ENCODE data around the gene PNMA6A. TPM values are rescaled to one million over a fixed set of nuclear protein-coding genes. Genes with fewer than 3 reads are reported as not detected.
"Not testable (repeated sequence)": the region's sequence is repeated elsewhere in the genome, so short reads cannot be mapped to it uniquely, and the experiment has no call there.

Gene PNMA6A
- total RNA-seq, 4 donors from 2014 or later, result 0.19 to 1.3 TPM; not detected in 2

DNA sequence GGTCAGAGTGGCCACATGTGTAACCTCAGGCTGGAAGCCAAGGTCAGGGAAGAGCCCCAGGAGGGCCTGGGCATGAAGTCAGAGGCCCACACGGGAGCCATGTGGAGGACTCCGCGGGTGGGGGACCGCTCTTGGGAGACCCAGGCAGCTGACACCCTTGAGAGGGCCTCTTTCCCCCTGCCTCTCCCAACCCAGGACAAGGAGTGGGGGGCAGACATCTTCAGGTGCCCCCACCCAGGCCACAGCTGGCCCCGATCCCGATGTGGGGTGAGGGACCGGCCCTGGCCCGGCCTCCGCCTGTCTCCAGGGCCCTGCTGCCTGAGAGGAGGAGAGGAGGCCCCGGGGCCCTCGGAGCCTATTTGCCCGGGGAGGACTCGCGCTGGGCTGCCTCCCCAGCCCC, 3.1 kb downstream of the PNMA6A start:
- Histone ChIP-seq H3K4me3 (no peak overlapping the region), H3K4me1 (no peaks in the 10 kb centered on the region), H3K27me3 (no peaks in the 10 kb centered on the region), H3K9me3 (no peaks in the 10 kb centered on the region), H3K27ac (no peak overlapping the region), H3K36me3 (no peaks in the 10 kb centered on the region)
- intact Hi-C loops (cut with DNase I), result no loop called here
- no peak for TF ChIP-seq POLR2A (IDR thresholded peaks at IDR 0.05)
- TF ChIP-seq, protein P1, sequence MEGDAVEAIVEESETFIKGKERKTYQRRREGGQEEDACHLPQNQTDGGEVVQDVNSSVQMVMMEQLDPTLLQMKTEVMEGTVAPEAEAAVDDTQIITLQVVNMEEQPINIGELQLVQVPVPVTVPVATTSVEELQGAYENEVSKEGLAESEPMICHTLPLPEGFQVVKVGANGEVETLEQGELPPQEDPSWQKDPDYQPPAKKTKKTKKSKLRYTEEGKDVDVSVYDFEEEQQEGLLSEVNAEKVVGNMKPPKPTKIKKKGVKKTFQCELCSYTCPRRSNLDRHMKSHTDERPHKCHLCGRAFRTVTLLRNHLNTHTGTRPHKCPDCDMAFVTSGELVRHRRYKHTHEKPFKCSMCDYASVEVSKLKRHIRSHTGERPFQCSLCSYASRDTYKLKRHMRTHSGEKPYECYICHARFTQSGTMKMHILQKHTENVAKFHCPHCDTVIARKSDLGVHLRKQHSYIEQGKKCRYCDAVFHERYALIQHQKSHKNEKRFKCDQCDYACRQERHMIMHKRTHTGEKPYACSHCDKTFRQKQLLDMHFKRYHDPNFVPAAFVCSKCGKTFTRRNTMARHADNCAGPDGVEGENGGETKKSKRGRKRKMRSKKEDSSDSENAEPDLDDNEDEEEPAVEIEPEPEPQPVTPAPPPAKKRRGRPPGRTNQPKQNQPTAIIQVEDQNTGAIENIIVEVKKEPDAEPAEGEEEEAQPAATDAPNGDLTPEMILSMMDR (IDR thresholded peaks at IDR 0.05), result no peak
- 87% methylated on average over 3 of the region's 14 CpGs; no CpG with 5 or more reads in 1 of the 2 donors for WGBS, 2 donors
- DNase-seq, result no peak

DNA sequence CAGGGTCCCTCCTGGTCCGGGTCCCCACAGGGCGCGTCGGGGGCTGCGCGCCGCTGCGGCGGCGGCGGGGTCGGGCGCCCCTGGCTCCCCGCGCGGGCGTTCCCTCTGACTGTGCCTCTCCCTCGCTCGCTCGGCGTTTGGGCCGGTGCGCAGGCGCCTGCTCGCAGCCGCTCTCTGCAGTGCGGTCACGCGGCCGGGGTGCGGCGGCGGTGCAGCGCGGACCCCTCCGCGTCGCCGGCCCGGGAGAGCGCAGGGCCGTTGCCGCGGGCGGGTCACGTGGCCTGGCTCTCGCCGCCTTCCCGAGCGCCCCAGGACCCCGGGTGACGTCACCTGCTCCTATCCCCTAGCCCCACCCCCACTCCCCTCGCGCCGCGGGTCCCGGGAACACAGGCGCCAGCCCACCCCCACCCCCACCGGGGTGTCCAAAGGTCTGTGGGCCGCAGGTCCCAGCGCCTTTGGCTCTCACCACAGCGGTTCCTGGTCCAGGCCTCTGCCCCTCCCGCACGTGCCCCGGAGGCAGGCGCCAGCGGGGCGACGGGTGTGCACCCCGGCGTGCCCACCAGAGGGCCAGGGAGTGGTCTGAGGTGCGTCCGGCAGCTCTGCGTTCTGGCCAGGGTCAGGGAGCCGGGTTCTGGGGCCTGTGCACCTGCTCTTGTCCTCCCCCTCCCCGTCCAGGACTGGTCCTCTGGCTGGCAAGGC, 5.3 kb downstream of the PNMA6A start:
- intact Hi-C loops (cut with DNase I); H3K27ac ChIP-seq; H3K27me3 ChIP-seq; H3K4me1 ChIP-seq; DNase-seq; H3K9me3 ChIP-seq; H3K36me3 ChIP-seq; H3K4me3 ChIP-seq: not testable (repeated sequence)
- no CpG with 5 or more reads among the region's 76 CpGs for WGBS, 2 donors

DNA sequence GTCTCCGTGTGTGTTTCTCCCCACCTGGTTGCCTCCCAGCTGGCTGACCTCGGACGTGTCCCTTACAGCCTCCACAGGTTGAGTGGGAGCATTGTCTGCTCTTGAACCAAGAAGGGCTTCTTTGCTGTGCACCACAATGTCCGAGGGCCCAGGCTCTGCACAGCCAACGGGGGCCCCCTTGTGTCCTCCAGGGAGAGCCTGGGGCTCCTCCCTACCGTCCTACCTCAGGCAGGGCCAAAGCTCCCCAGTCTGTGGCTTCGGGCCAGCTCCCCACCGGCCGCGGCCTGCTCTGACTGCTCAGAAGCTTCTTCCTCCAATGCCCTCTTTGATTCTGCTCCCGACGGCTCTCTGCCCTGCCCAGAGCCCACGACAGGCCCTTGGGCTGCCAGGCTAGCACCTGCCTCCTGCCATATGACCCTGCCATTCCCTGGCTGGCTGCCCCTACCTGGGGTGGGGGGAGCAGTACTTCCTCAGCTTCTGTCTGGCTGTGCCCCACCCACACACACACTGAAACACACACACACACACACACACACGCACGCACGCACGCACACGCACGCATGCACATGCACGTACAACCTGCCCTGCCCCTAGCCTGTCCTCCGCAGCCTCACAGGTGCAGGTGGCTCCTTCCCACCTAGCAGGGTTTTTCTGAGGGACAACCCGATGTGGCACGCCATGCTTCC, 11.1 kb downstream of the PNMA6A start:
- H3K36me3 ChIP-seq; H3K27ac ChIP-seq; H3K4me1 ChIP-seq; intact Hi-C loops (cut with DNase I); H3K27me3 ChIP-seq; H3K4me3 ChIP-seq; H3K9me3 ChIP-seq; DNase-seq: not testable (repeated sequence)
- WGBS, 2 donors, result no CpG with 5 or more reads among the region's 23 CpGs

DNA sequence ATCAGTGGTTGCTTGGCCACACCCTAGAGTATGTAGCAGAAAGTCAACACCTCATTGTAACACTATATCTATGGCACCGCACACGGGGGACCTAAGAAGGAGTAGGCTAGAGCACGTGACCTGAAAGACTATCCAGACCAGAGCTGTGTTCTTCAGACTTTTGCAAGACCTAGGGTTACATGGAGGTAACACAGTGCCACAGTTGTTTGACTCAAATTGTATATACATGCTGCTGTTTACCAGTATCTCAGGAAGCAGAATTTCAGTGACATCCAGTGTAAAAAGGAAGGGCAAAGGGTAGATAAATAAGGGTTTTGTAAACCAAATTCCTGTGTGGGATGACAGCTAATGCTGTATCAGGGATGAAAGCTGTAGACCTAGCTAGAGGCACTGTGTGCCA, 30.2 kb downstream of the PNMA6A start:
- H3K4me1 ChIP-seq, result no peaks in the 10 kb centered on the region
- H3K36me3 ChIP-seq, result no peaks in the 10 kb centered on the region
- peaks cover 0 to 18% (median 0%) of the 10 kb centered on the region in 3 donors for H3K9me3 ChIP-seq
- WGBS, 2 donors, result 51% methylated on average over 3 of the region's 3 CpGs; no CpG with 5 or more reads in 1 of the 2 donors
- TF ChIP-seq, protein P1 (IDR thresholded peaks at IDR 0.05), result no peak
- TF ChIP-seq POLR2A (IDR thresholded peaks at IDR 0.05), result no peak
- no peaks in the 10 kb centered on the region for H3K27me3 ChIP-seq
- H3K4me3 ChIP-seq, result no peak overlapping the region
- H3K27ac ChIP-seq, result no peak overlapping the region
- DNase-seq, result no peak
- intact Hi-C loops (cut with DNase I), result no loop called here

DNA sequence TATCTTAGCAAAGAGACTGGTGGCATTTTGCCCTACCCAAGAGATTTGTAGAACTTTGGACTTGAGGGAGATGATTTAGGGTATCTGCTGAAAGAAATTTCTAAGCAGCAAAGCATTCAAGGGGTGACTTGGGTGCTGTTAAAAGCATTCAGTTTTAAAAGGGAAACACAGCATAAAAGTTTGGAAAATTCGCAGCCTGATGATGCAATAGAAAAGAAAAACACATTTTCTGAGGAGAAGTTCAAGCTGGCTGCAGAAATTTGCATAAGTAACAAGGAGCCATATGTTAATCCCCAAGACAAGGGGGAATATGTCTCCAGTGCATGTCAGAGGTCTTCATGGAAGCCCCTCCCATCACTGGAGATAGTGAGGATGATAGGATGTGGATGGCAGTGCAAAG, 32.7 kb downstream of the PNMA6A start:
- 44 to 86% methylated on average over 1 of the region's 1 CpG for WGBS, 2 donors
- H3K27me3 ChIP-seq; H3K4me1 ChIP-seq; intact Hi-C loops (cut with DNase I); DNase-seq; H3K4me3 ChIP-seq; H3K27ac ChIP-seq; H3K36me3 ChIP-seq: not testable (repeated sequence)
- H3K9me3 ChIP-seq, result peaks cover 0 to 18% (median 0%) of the 10 kb centered on the region in 3 donors

DNA sequence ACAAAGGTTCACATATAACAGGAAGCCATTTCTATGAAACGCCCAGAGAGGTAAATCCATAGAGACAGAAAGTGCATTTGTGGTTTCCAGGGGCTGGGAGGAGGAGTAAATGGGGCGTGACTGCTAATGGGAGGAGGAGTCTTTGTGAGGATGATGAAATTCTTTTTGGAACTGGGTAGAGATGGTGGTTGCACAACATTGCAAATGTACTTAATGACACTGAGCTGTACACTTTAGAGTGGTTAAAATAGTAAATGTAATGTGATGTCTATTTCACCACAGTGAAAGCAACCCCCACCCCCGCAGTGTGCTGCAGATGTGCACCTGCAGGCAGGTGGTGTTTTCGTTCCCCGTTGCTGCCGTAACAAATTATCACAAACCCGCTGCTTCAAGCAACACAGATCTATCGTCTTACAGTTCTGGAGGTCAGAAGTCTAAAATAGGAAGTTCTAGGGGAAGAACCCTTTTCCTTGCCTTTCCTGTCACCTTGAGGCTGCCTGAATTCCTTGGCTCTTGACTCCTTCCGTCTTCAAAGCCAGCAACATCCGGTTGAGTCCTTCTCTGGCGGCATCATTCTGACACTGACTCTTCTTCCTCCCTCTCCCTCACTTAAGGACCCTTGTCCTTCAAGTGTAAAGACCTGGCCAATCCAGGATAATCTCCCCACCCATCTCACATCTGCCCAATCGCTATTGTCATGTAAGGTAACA, 34.0 kb downstream of the PNMA6A start:
- H3K27ac ChIP-seq; H3K36me3 ChIP-seq; H3K4me1 ChIP-seq; intact Hi-C loops (cut with DNase I); H3K4me3 ChIP-seq; DNase-seq; H3K27me3 ChIP-seq: not testable (repeated sequence)
- peaks cover 0 to 11% (median 0%) of the 10 kb centered on the region in 3 donors for H3K9me3 ChIP-seq
- WGBS, 2 donors, result 0 to 38% methylated on average over 1 to 2 of the region's 12 CpGs

DNA sequence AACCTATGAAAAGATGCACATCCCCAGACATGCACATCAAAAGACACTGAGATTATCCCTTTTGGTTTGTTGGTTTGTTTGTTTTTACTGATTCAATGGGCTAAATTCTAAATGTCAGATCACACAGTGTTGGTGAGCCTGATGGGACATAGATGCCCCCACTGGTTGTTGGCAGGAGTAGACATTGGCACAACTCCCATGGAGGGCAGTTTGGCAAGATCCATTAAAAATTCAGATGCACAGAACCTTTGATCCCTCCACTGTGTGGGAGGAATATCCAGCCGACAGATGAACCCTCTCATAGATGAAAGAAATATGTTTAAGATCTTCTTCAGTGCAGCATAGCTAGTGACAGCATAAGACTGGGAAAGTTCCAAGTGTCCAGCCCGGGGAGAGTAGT, 38.5 kb downstream of the PNMA6A start:
- H3K4me1 ChIP-seq; H3K27ac ChIP-seq; H3K9me3 ChIP-seq; DNase-seq; H3K36me3 ChIP-seq; H3K27me3 ChIP-seq; H3K4me3 ChIP-seq; intact Hi-C loops (cut with DNase I): not testable (repeated sequence)
- no CpG with 5 or more reads among the region's 2 CpGs for WGBS, 2 donors

DNA sequence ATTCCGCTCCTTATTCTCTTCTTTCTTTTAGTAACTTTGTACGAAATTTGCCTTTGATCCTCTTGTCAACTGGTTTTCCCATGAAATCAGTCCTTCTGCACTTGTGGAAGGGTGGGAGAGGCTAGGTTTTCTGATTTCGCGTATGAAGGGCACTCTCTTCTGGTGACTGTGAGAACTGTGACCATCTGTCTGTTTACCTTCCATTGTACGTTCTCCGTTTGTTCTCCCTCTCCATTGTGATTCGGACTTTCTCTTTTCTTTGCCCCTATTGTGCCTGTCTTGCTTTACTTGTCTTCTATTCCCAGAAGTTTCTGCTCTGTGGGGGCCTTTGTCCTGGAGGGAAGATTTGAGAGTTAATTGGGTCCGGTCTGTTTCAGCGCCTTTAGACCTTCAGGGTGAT, 41.6 kb downstream of the PNMA6A start:
- H3K9me3 ChIP-seq; H3K27me3 ChIP-seq; H3K4me3 ChIP-seq; intact Hi-C loops (cut with DNase I); H3K27ac ChIP-seq; H3K36me3 ChIP-seq; H3K4me1 ChIP-seq; DNase-seq: not testable (repeated sequence)
- WGBS, 2 donors, result no CpG with 5 or more reads among the region's 9 CpGs

DNA sequence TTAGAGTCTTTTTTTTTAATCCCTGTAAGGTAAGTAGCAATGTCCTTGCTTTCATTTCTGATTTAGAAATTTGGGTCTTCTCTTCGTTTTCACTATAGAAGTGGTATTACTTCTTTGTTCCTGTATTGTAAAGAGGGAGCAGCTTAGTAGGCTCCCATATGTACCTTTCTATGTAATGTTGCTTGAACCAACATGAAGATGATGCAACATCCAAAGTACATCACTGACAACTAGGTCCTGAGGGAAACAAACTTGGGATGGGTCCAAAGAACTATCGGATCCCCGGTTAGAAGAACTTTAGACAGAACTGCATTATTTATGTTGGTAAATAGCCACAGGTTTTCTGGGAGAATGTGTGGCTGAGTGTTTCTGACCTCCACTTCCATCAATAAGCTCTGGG, 45.5 kb downstream of the PNMA6A start:
- DNase-seq; H3K4me1 ChIP-seq; H3K27ac ChIP-seq; intact Hi-C loops (cut with DNase I); H3K36me3 ChIP-seq; H3K27me3 ChIP-seq; H3K4me3 ChIP-seq; H3K9me3 ChIP-seq: not testable (repeated sequence)
- no CpG with 5 or more reads among the region's 3 CpGs for WGBS, 2 donors

DNA sequence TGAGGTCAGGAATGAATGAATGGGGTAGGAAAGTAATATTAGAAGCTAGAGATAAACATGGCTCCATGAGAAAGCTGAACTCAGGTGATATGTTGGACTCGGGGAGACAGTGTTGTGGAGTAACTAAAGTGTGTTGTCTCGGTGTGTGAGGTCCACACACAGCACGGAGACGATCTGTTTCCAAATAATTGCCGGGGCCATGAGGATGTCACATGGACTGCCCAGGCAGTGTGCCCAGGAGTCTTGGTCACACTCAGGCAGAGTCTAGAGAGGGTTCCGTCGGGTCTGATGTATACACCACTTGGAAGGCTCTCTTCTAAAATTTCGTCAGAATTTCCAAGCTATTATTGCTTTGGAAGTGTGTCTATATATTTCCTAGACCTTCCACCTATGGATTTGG, 48.0 kb downstream of the PNMA6A start:
- no CpG with 5 or more reads among the region's 8 CpGs for WGBS, 2 donors

DNA sequence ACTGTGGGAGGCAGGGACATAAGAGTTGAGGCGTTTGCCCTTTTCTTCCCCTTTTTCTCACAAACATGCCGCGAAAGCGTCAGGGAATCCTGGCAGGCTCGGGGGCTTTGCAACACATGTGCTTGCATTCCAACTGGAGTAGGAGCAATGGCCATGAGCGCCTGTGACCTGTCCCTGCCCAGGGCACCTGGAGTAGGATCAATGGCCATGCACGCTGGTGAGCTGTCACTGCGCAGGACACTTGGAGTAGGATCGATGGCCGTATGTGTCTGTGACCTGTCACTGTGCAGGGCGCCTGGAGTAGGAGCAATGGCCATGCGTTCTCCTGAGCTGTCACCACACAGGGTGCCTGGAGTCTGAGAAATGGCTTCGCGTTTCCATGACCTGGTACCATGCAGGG, 51.2 kb downstream of the PNMA6A start:
- H3K9me3 ChIP-seq; H3K4me3 ChIP-seq; H3K4me1 ChIP-seq; DNase-seq; intact Hi-C loops (cut with DNase I); H3K36me3 ChIP-seq; H3K27ac ChIP-seq; H3K27me3 ChIP-seq: not testable (repeated sequence)
- WGBS, 2 donors, result 88% methylated on average over 5 of the region's 14 CpGs; no CpG with 5 or more reads in 1 of the 2 donors

More for the DNA sequence above, 48.0 kb downstream of the PNMA6A start:
- H3K4me1 ChIP-seq; DNase-seq; H3K27me3 ChIP-seq; H3K4me3 ChIP-seq; intact Hi-C loops (cut with DNase I); H3K36me3 ChIP-seq; H3K9me3 ChIP-seq; H3K27ac ChIP-seq: not testable (repeated sequence)

Measured in esophagus squamous epithelium (tissue), 5 donors.